HepG2 (cell line): ENCODE data around the gene COL5A1.

Experiments
- CHD4 ChIP-seq: fragments of 200-600 bp; sonication (generic); IDR thresholded peaks from 2 replicates; pipeline ENCODE4 v1.7.0; 2017; ENCODE audit warnings: mild to moderate bottlenecking, low read length, borderline replicate concordance
- CSRNP2 ChIP-seq: sonication (generic); formaldehyde crosslinking; conservative IDR thresholded peaks from 2 replicates; pipeline ENCODE4 v1.8.0; 2022; ENCODE audit warnings: low read depth, missing genetic modification reagents
- CTCF ChIP-seq: sonication (generic); formaldehyde crosslinking; IDR thresholded peaks from 2 replicates; pipeline ENCODE4 v1.5.0; 2020; ENCODE audit warnings: mild to moderate bottlenecking, missing genetic modification reagents, moderate library complexity
- EZH2 ChIP-seq: conservative IDR thresholded peaks from 2 replicates; pipeline ENCODE4 v1.6.1; 2012; ENCODE audit warnings: mild to moderate bottlenecking, low read depth, low read length, moderate library complexity
- FOXA1 ChIP-seq, 2 experiments: fragments of 450-650 bp in 1 of 2; sonication (generic) in 1 of 2; formaldehyde crosslinking in 1 of 2; IDR thresholded peaks; 2 replicates each; pipeline versions ENCODE4 v1.4.0 to v1.6.1; 2016 to 2020; ENCODE audit warnings: missing genetic modification reagents in 1 of 2
- RAD21 ChIP-seq: fragments of 450-650 bp; formaldehyde crosslinking; IDR thresholded peaks from 2 replicates; pipeline ENCODE4 v1.5.0; 2020; ENCODE audit warnings: mild to moderate bottlenecking
- RBM22 ChIP-seq: fragments of 200-400 bp; formaldehyde crosslinking; optimal IDR thresholded peaks from 2 replicates; pipeline ENCODE3; 2017; ENCODE audit warnings: mild to moderate bottlenecking, low read length, moderate library complexity
- RFXANK ChIP-seq: IDR thresholded peaks from 2 replicates; pipeline ENCODE4 v1.6.1; 2016
- THAP8 ChIP-seq: sonication (generic); formaldehyde crosslinking; IDR thresholded peaks from 2 replicates; pipeline ENCODE4 v1.5.1; 2020; ENCODE audit warnings: missing genetic modification reagents, mild to moderate bottlenecking, borderline replicate concordance
- TOE1 ChIP-seq: sonication (generic); formaldehyde crosslinking; IDR thresholded peaks from 2 replicates; pipeline ENCODE4 v1.4.0; 2020; ENCODE audit warnings: mild to moderate bottlenecking, missing genetic modification reagents
- USF2 ChIP-seq, 2 experiments: sonication (generic) in 1 of 2; formaldehyde crosslinking in 1 of 2; IDR thresholded peaks; 2 replicates each; pipeline versions ENCODE4 v1.5.1 to v1.6.1; 2011 to 2020; ENCODE audit warnings: borderline replicate concordance in 1 of 2, low read depth in 1 of 2, low read length in 1 of 2, mild to moderate bottlenecking in 1 of 2, missing genetic modification reagents in 1 of 2, moderate library complexity in 1 of 2
- ZNF160 ChIP-seq: sonication (generic); formaldehyde crosslinking; IDR thresholded peaks from 2 replicates; pipeline ENCODE4 v1.8.0; 2022; ENCODE audit warnings: mild to moderate bottlenecking, inconsistent platforms, missing genetic modification reagents
- ZNF878 ChIP-seq: sonication (generic); formaldehyde crosslinking; IDR thresholded peaks from 2 replicates; pipeline ENCODE4 v1.8.1; 2023; ENCODE audit warnings: mild to moderate bottlenecking, missing genetic modification reagents, moderate library complexity
- ZSCAN29 ChIP-seq: sonication (generic); formaldehyde crosslinking; conservative IDR thresholded peaks from 2 replicates; pipeline ENCODE4 v1.4.0; 2020; ENCODE audit warnings: mild to moderate bottlenecking, missing genetic modification reagents

GRCh38 chr9:134795446-134795845 is 153.8 kb downstream of the COL5A1 start:
- TF ChIP-seq CHD4 (no peak), CTCF (no peak), ZSCAN29 (no peak), CSRNP2 (CRISPR knock-in tag) (no peak), FOXA1 (IDR thresholded peaks at IDR 0.05) (no peak), FOXA1 (CRISPR knock-in tag; IDR thresholded peaks at IDR 0.05) (no peak), EZH2 (no peak), ZNF878 (CRISPR knock-in tag) (no peak), THAP8 (CRISPR knock-in tag) (no peak), RBM22 (no peak), RFXANK (CRISPR knock-in tag) (no peak), RAD21 (CRISPR knock-in tag) (no peak), ZNF160 (CRISPR knock-in tag) (no peak), USF2 (IDR thresholded peaks at IDR 0.05; ENCODE audit: low read depth, low read length) (no peak), USF2 (CRISPR knock-in tag; IDR thresholded peaks at IDR 0.05; ENCODE audit: borderline replicate concordance) (no peak), TOE1 (CRISPR knock-in tag) (no peak)
